Bronchial smooth muscle cell (primary cell): Measurements from ENCODE around the gene RPUSD1. TPM values are rescaled to one million over a fixed set of nuclear protein-coding genes. Genes with fewer than 3 reads are reported as not detected.

ENCODE experiments used
- total RNA-seq: library from RNA; depleted of rRNA; stranded (reverse); fragments of >200 nt; gene quantifications from 2 replicates; pipeline ENCODE4 v1.2.1, GENCODE V29; 2014

Gene RPUSD1, protein sequence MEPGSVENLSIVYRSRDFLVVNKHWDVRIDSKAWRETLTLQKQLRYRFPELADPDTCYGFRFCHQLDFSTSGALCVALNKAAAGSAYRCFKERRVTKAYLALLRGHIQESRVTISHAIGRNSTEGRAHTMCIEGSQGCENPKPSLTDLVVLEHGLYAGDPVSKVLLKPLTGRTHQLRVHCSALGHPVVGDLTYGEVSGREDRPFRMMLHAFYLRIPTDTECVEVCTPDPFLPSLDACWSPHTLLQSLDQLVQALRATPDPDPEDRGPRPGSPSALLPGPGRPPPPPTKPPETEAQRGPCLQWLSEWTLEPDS
- 15.3 and 15.8 TPM in 2 replicates for total RNA-seq

DNA sequence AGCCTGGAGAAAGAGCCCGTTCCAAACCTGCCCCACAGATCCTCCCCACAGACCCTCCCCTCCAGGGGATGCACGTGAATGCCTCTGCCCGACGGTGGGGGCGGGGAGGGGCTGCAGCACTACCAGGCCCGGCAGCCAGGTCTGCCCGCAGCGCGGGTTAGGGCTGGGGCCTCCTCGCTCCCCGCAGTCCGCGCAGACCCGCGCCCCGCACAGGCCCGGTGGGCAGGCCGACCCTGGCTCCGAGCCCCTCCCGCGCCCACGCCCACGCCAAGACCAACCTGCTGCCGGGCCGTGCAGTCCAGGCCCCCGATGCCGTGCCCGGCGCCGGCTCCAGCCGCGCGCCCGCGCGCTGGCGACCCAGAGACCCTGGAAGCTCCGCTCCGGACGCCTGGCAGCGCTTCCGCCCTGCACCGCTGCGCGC, at the start of gene RPUSD1:
Gene RPUSD1, minus strand, starts transcription at position 404 of the 421 bp plus-strand sequence. CDS start 644 bp downstream, outside the sequence.

DNA sequence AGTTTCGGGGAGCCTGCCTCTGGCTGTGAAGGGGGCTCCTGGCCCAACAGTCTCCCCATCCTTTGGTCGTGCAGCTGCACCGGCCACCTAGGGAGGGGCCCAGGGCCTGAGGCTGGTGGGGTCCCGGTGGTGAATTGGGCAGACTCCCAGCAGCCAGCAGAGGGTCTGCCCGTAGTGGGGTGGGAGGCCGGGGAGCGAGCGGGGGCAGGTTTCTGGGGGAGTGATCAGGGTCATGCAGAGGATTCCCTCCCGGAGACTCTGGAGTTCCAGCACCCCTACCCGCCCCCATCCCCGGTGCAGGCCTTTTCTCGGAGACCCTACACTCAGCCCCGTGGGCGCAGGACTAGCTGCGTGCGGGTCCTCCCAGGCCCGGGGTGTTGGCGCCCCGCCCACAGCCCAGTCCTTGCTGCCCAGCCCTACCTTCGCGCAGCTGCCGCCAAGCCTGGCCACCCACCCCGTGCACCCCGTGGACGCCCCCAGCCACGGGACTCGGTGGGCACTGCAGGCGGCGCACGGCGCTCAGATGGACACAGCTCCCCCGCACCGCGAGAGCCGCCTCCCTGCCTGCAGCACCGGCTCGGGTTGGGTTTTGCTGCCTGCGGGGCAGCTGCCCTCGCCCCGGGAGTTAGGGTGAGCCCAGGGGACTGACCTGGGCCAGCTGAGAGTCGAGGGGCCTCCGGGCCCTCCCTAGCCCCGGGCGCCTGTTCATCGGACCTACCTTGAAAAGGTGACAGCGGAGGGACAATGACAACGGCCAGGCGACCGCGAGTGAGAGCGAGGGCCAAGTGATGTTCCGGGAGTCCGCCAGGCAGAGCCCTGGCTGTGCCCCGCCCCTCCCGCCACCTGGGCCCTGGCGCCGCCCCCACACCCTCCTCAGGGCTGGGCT, 12.0 kb upstream of the RPUSD1 start, which contains the start of gene GNG13:
Gene GNG13, minus strand, starts transcription at position 787 of the 886 bp plus-strand sequence. CDS start 1,657 bp downstream, outside the sequence.

DNA sequence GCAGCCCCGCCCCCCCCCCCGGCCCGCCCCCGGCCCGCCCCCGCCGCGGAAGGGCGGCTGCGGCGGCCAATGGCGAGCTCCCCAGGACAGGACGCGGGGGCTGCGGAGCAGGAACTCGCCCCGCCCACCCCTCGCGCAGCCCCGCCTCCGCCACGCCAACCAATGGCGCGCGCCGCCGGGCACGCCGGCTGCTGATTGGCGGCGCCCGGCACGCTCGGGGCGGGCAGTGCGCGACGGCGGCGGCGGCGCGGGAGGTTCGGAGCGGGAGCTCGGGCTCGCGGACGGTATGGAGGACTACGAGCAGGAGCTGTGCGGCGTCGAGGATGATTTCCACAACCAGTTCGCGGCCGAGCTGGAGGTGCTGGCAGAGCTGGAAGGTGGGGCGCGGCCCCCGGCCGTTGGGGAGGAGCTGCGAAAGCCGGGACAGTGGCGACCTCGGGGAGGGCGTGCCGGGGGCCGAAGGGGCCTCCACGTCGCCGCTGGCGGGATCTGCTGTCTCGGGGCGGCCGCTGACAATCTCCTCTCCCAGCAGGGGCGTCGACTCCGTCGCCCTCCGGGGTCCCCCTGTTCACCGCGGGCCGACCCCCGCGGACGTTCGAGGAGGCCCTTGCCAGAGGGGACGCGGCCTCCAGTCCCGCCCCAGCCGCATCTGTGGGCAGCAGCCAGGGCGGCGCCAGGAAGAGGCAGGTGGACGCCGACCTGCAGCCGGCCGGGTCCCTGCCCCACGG, 382 bp upstream of the RPUSD1 start, which contains the start of gene CHTF18:
Gene CHTF18, plus strand, starts transcription at position 222 of the 728 bp plus-strand sequence. Its CDS starts 65 bp downstream, at position 287.

DNA sequence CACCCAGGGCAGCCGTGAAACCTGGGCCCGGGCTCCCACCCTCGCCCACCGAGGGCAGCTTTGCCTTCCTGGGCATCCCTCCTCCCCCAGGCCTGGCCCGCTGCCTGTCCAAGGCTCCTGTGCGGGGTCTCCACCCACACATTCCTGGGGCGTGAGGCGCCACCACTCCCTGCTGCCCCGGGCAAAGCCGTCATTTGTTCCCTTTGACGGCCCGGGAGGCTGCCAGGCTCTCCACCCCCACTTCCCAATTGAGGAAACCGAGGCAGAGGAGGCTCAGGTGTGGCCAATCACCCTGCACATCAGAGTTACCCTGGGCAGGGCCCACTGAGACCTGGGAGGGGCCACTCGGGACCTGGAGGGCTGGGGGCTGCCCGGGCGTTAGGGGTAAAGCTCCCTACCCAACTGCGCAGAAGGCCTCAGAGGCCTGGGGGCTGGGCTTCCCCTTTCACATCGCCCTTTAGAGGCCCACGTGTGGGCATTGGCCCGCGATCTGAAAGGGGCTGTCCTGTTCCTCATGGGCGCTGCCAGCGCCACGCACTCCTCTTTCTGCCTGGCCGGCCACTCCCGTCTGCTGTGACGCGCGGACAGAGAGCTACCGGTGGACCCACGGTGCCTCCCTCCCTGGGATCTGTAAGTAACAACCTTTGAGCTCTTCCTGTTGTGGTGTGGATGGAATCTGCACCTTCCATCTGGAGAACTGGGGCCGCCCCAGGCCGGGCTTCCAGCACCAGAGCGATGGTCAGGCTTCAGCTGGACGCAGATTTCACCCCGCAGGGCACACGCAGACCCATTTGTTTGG, 27.4 kb downstream of the RPUSD1 start, which contains the start of gene MSLN:
Gene MSLN, plus strand, starts transcription at position 190 of the 799 bp plus-strand sequence. CDS start 1,947 bp downstream, outside the sequence.

DNA sequence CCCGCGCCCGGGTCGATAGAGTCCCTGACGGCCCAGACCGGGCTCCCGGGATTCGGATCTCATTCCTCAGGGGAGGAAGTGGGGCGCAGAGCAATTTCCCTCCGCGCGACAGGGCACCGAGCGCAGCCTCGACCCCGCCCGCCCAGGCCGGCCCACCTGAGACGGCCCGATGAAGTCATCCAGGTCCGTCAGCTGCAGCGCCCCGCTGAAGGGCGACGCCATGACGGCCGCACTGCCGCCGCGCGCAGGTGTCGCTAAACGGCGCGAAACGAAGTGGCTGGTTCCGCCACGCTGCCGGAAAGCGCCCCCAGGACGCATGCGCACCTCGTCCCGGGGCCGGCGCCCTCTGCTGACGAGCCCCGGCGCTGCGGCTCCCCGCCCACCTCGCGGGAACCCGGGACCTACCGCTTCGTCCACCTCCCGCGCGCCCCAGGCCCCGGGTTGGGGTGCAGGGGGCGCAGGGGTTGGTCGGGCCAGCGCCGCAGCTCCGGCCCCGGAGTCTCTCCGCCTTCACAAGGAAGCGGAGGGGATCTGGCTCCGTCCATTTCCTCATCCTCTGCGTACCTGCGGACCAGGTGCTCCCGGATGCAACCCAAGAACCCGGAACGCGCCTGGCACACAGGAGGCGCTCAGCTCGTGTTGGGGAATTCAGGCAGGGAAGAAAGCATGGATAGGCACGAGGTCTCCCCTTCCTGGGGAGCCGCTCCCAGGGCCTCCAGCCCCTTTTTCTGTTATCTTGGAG, 47.2 kb downstream of the RPUSD1 start, which contains the start of gene CIAO3:
Gene CIAO3, minus strand, starts transcription at position 234 of the 742 bp plus-strand sequence. Its CDS starts 12 bp downstream, at position 222.

Other genes starting within 250 kb of the RPUSD1 start
- not detected in 2 replicates for gene PRR35, start 228.0 kb downstream of the RPUSD1 start, total RNA-seq
- 1.1 and 4.7 TPM in 2 replicates for gene NHLRC4, start 221.4 kb downstream of the RPUSD1 start, total RNA-seq
- gene PIGQ, start 218.4 kb downstream of the RPUSD1 start, total RNA-seq = 16.7 and 23.0 TPM in 2 replicates
- gene RAB40C, start 198.3 kb downstream of the RPUSD1 start, total RNA-seq = 6.5 and 8.2 TPM in 2 replicates
- 0.09 and 0.32 TPM in 2 replicates for gene WFIKKN1, start 157.4 kb downstream of the RPUSD1 start, total RNA-seq
- gene METTL26, start 152.1 kb downstream of the RPUSD1 start, total RNA-seq = 66.9 and 80.2 TPM in 2 replicates
- gene MCRIP2, start 146.6 kb downstream of the RPUSD1 start, total RNA-seq = 9.0 and 12.9 TPM in 2 replicates
- gene WDR90, start 139.0 kb downstream of the RPUSD1 start, total RNA-seq = 8.5 TPM in 2 replicates
- 30.1 and 32.0 TPM in 2 replicates for gene RHOT2, start 120.2 kb downstream of the RPUSD1 start, total RNA-seq
- gene RHBDL1, start 112.7 kb downstream of the RPUSD1 start, total RNA-seq = 3.9 and 5.0 TPM in 2 replicates
- 187 and 202 TPM in 2 replicates for gene STUB1, start 108.0 kb downstream of the RPUSD1 start, total RNA-seq
- 18.1 and 22.9 TPM in 2 replicates for gene JMJD8, start 104.0 kb downstream of the RPUSD1 start, total RNA-seq
- 3.8 and 5.2 TPM in 2 replicates for gene WDR24, start 98.0 kb downstream of the RPUSD1 start, total RNA-seq
- gene FBXL16, start 82.6 kb downstream of the RPUSD1 start, total RNA-seq = under 0.01 and 0.09 TPM in 2 replicates
- 67.3 and 101 TPM in 2 replicates for gene METRN, start 73.3 kb downstream of the RPUSD1 start, total RNA-seq
- gene ANTKMT, start 67.2 kb downstream of the RPUSD1 start, total RNA-seq = 12.5 and 23.6 TPM in 2 replicates
- 0.34 and 2.0 TPM in 2 replicates for gene CCDC78, start 61.9 kb downstream of the RPUSD1 start, total RNA-seq
- gene HAGHL, start 61.3 kb downstream of the RPUSD1 start, total RNA-seq = 9.7 and 15.1 TPM in 2 replicates
- gene CIAO3, start 47.4 kb downstream of the RPUSD1 start, total RNA-seq = 24.3 and 32.0 TPM in 2 replicates
- not detected in 2 replicates for gene MSLN, start 27.6 kb downstream of the RPUSD1 start, total RNA-seq
- gene CHTF18, start 239 bp upstream of the RPUSD1 start, total RNA-seq = 1.7 and 3.0 TPM in 2 replicates
- gene GNG13, start 12.4 kb upstream of the RPUSD1 start, total RNA-seq = not detected in 2 replicates
- 13.4 and 14.3 TPM in 2 replicates for gene LMF1, start 182.6 kb upstream of the RPUSD1 start, total RNA-seq
- gene SOX8, start 193.4 kb upstream of the RPUSD1 start, total RNA-seq = 0.16 and 0.17 TPM in 2 replicates